Spleen (tissue), 11 donors: ENCODE measurements around the gene PEX10. TPM values are rescaled to one million over a fixed set of nuclear protein-coding genes. Genes with fewer than 3 reads are reported as not detected.

Source experiments
- DNase-seq: peaks from one replicate; pipeline ENCODE4 v3.0.0-alpha.2; 2020
- H3K27ac ChIP-seq, 8 donors: fragments of 200-600 bp; sonication (generic) in 7 of 8; 1 replicate in 4 of 8; 2 replicates in 4 of 8; pipeline versions ENCODE4 v1.5.0 to v1.8.0; 2016 to 2021; ENCODE audit warnings: inconsistent platforms in 4 of 8, mild to moderate bottlenecking in 4 of 8, moderate library complexity in 1 of 8
- H3K27me3 ChIP-seq, 7 donors: fragments of 200-600 bp; sonication (generic) in 6 of 7; replicated peaks in 1 of 7; 1 replicate in 4 of 7; 2 replicates in 3 of 7; pipeline versions ENCODE4 v1.5.0 to v1.8.0; 2016 to 2021; ENCODE audit warnings: inconsistent platforms in 3 of 7, mild to moderate bottlenecking in 1 of 7
- H3K36me3 ChIP-seq, 6 donors: fragments of 200-600 bp; sonication (generic) in 5 of 6; 1 replicate in 4 of 6; 2 replicates in 2 of 6; pipeline versions ENCODE4 v1.5.0 to v1.8.0; 2016 to 2021; ENCODE audit warnings: inconsistent platforms in 2 of 6
- H3K4me1 ChIP-seq, 6 donors: fragments of 200-600 bp; sonication (generic) in 5 of 6; 1 replicate in 3 of 6; 2 replicates in 3 of 6; pipeline versions ENCODE4 v1.5.0 to v1.8.0; 2016 to 2021; ENCODE audit warnings: inconsistent platforms in 3 of 6
- H3K4me3 ChIP-seq, 8 donors: fragments of 200-600 bp; sonication (generic) in 7 of 8; 1 replicate in 4 of 8; 2 replicates in 4 of 8; pipeline versions ENCODE4 v1.5.0 to v1.8.0; 2016 to 2021; ENCODE audit warnings: inconsistent platforms in 4 of 8, mild to moderate bottlenecking in 4 of 8, moderate library complexity in 2 of 8
- H3K9me3 ChIP-seq, 8 donors: fragments of 200-600 bp; sonication (generic) in 7 of 8; 1 replicate in 4 of 8; 2 replicates in 4 of 8; pipeline versions ENCODE4 v1.5.0 to v1.8.0; 2016 to 2021; ENCODE audit warnings: inconsistent platforms in 4 of 8
- POLR2A ChIP-seq, 3 donors: fragments of 450-650 bp; IDR thresholded peaks; one replicate each; pipeline ENCODE4 v1.5.1; 2017; ENCODE audit warnings: antibody characterized with exemption in 3 of 3, mild to moderate bottlenecking in 1 of 3
- POLR2AphosphoS5 ChIP-seq, 3 donors: sonication (generic); formaldehyde crosslinking; IDR thresholded peaks; one replicate each; pipeline ENCODE4 v1.5.1; 2017; ENCODE audit warnings: antibody characterized with exemption in 3 of 3
- WGBS, 5 donors: extraction: QIAGEN DNeasy Blood & Tissue Kit in 3 of 5; methylation state at CpG; one replicate each; pipeline versions ENCODE4 v1.1.5 to v1.1.7; 2013 to 2018; 5-methylcytosine and 5-hydroxymethylcytosine counted together
- intact Hi-C: fragments of 100-400 bp; cut with DNase I; formaldehyde crosslinking; loops from one replicate; pipeline ENCODE4 v1.15.0; 2023; ENCODE audit warnings: low total_unique reads
- polyA plus RNA-seq, 3 donors: library from polyadenylated mRNA; stranded (reverse); fragments of 200-250 nt; gene quantifications; one replicate each; pipeline ENCODE4 v1.2.1, GENCODE V29; 2013
- total RNA-seq, 7 donors: library from RNA; depleted of rRNA in 3 of 7; stranded (reverse); fragments of >200 nt in 3 of 7; fragmentation: NEBNext Ultra II Directional in 4 of 7; extraction: Animal tissue kit (Norgen Biotek cat#: 25700) in 4 of 7; gene quantifications; one replicate each; pipeline versions ENCODE4 v1.1.0 to v1.2.1, GENCODE V29; 2016 to 2021
- TF ChIP-seq, protein P1 (sequence below), 11 experiments: fragments of 200-600 bp in 7 of 11; fragments of 450-650 bp in 4 of 11; sonication (generic) in 4 of 11; IDR thresholded peaks in 8 of 11; conservative IDR thresholded peaks in 3 of 11; 1 replicate in 7 of 11; 2 replicates in 4 of 11; pipeline versions ENCODE4 v1.4.0 to v1.8.0; 2016 to 2021; ENCODE audit warnings: antibody characterized with exemption in 11 of 11, inconsistent platforms in 4 of 11, mild to moderate bottlenecking in 1 of 11
- donor health status: healthy with polysubstance abuse.
- donor health status: DM: no; HTN: no; CAD: no; lungs with moderate emphysema.
- donor health status: DM: no; HTN: no; CAD: no.
- donor health status: Bipolar disorder and iron deficiency.
- donor health status: healthy.
- donor health status: DM: no; HTN: no; CAD: no.
- donor health status: DM: yes; HTN: yes; CAD: no.

The PEX10 gene
- total and polyA plus RNA-seq, 10 donors: 10.2 to 19.1 (median 16.1) TPM

- Histone ChIP-seq H3K27me3 (no peaks in the 10 kb centered on the region), H3K36me3 (peaks cover 0 to 10% (median 0%) of the 10 kb centered on the region in 6 donors), H3K4me1 (no peaks in the 10 kb centered on the region), H3K9me3 (peaks cover 0 to 10% (median 10%) of the 10 kb centered on the region in 8 donors), H3K4me3 (no peak overlapping the region), H3K27ac (no peak overlapping the region)
- WGBS, 5 donors: 88 to 96% (median 91%) methylated on average over 8 of the region's 8 CpGs
- DNase-seq: peak; percentile 24
- intact Hi-C loops: no loop called here
- TF ChIP-seq POLR2AphosphoS5 (IDR thresholded peaks at IDR 0.05) (no peak), POLR2A (IDR thresholded peaks at IDR 0.05) (no peak)
- TF ChIP-seq, protein P1, sequence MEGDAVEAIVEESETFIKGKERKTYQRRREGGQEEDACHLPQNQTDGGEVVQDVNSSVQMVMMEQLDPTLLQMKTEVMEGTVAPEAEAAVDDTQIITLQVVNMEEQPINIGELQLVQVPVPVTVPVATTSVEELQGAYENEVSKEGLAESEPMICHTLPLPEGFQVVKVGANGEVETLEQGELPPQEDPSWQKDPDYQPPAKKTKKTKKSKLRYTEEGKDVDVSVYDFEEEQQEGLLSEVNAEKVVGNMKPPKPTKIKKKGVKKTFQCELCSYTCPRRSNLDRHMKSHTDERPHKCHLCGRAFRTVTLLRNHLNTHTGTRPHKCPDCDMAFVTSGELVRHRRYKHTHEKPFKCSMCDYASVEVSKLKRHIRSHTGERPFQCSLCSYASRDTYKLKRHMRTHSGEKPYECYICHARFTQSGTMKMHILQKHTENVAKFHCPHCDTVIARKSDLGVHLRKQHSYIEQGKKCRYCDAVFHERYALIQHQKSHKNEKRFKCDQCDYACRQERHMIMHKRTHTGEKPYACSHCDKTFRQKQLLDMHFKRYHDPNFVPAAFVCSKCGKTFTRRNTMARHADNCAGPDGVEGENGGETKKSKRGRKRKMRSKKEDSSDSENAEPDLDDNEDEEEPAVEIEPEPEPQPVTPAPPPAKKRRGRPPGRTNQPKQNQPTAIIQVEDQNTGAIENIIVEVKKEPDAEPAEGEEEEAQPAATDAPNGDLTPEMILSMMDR (IDR thresholded peaks at IDR 0.05 in 8 of 11, conservative IDR thresholded peaks at IDR 0.05 in 3 of 11): no peak
Measured at GRCh38 chr1:2368053-2368744, 44.2 kb downstream of the PEX10 start.

DNA sequence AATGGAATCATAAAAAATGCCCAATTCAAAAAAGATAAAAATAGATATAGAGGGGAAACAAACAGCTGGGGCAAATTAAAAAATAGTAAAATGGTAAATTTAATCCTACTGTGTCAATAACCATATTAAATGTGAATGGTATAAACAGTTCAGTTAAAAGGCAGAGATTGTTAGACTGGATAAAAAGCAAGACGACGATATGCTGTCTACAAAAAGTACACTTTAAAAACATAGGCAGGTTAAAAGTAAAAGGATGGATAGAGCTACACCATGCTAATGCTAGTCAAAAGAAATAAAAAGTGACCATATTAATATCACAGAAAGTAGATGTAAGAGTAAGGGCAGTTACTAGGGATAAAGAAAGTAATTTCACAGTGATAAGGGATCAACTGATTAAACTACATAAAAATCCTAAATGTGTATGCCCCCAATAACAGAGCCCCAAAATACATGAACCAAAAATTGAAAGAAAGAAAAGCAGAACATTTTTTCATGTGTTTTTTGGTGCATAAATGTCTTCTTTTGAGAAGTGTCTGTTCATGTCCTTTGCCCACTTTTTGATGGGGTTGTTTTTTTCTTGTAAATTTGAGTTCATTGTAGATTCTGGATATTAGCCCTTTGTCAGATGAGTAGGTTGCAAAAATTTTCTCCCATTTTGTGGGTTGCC is 48.4 kb downstream of the PEX10 start:
- no peaks in the 10 kb centered on the region for H3K36me3 ChIP-seq
- H3K4me3 ChIP-seq: no peak overlapping the region
- H3K27me3 ChIP-seq: no peaks in the 10 kb centered on the region
- no peaks in the 10 kb centered on the region for H3K4me1 ChIP-seq
- TF ChIP-seq POLR2AphosphoS5 (IDR thresholded peaks at IDR 0.05): no peak
- TF ChIP-seq POLR2A (IDR thresholded peaks at IDR 0.05): no peak
- TF ChIP-seq, protein P1 (IDR thresholded peaks at IDR 0.05 in 8 of 11, conservative IDR thresholded peaks at IDR 0.05 in 3 of 11): no peak
- intact Hi-C loops: no loop called here
- H3K9me3 ChIP-seq: peaks cover 0 to 13% (median 11%) of the 10 kb centered on the region in 8 donors
- no peak for DNase-seq
- no peak overlapping the region for H3K27ac ChIP-seq
- WGBS, 5 donors: 91 to 99% (median 99%) methylated on average over 2 of the region's 2 CpGs

DNA sequence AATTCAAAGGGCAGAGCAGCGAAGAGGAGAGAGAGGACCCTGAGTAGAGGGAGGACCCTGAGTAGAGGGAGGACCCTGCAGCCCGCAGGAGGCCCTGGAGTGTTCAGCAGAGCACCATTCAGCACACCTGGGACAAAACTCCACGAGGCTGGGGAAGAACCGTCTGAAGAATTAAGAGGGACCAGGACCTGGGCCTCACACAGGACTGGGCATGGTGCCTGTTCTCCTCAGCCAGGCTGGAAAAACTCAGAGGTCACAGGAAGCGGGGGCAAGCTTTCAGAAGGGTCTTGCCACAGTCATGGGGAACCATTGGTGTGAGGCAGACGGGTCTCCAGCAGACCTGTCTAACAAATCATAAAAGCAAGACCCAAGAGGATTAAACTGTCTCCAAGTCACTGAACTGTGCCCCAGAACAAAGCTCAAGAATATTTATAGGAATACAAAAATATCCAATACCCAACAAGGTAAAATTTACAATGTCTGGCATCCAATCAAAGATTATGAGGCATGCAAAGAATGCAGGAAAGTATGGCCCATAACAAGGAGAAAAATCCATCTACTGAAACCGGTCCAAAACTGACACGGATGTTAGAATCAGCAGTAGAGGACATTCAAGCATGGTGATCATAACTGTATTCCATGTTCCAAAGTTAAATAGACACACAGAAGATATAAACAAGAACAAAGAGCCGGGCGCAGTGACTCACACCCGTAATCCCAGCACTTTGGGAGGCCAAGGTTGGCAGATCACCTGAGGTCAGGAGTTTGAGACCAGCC is 51.6 kb downstream of the PEX10 start:
- Histone ChIP-seq H3K27ac (no peak overlapping the region), H3K27me3 (no peaks in the 10 kb centered on the region), H3K9me3 (peaks cover 0 to 13% (median 11%) of the 10 kb centered on the region in 8 donors), H3K36me3 (peaks cover 0 to 5% (median 0%) of the 10 kb centered on the region in 6 donors), H3K4me1 (no peaks in the 10 kb centered on the region), H3K4me3 (no peak overlapping the region)
- intact Hi-C loops: no loop called here
- peak; percentile 28 for DNase-seq
- TF ChIP-seq, protein P1 (IDR thresholded peaks at IDR 0.05 in 8 of 11, conservative IDR thresholded peaks at IDR 0.05 in 3 of 11): no peak
- TF ChIP-seq POLR2A (IDR thresholded peaks at IDR 0.05) (no peak), POLR2AphosphoS5 (IDR thresholded peaks at IDR 0.05) (no peak)
- 80 to 90% (median 85%) methylated on average over 11 of the region's 11 CpGs for WGBS, 5 donors
